A673 (cell line): ENCODE measurements around the gene RNF123.

Experiments used
- EZH2 ChIP-seq: fragments of 200-600 bp; sonication (generic); IDR thresholded peaks from 2 replicates; pipeline ENCODE4 v1.6.1; 2017; ENCODE audit warnings: borderline replicate concordance, low read depth, mild to moderate bottlenecking, mixed read lengths, antibody characterized with exemption, low read length; ENCODE audit not compliant: poor library complexity, severe bottlenecking
- TF ChIP-seq, protein P1 (sequence below): fragments of 300-800, 200-600 bp; sonication (generic); conservative IDR thresholded peaks from 2 replicates; pipeline ENCODE4 v1.5.1; 2017; ENCODE audit warnings: low read depth, mild to moderate bottlenecking, antibody characterized with exemption, low read length, moderate library complexity, mixed read lengths

DNA sequence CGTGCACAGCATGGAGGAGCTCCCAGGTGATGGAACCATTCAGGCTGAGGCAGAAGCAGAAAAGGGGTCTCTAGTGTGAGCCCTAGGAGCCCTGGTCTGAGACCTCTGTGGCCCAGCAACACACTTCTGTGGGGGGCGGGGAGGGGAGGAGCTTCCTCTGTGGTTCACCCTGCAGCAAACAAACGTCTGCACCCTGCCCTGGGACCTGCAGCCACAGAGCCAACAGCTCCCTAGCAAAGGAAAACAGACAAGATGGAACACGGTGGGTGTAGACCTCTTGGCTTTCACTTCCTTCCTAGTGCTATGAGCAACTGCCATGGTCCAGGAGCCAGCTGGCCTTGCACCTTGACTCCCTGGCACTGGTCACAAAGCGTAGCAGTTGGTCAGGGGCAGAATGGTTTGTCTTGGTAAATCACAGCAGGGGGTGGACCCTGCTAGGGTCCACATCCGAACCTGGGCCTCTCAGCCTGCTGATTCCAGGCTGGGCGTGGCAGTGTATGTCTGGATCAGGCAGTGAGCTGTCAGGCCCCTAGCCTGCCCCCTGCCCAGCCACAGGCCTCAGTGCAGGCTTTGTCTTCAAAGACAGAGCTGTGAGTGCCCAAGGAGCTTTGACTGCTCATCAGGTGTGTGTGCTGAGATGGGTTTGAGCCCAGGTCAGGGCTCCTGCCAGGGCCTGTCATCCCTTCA is 23.4 kb downstream of the RNF123 start:
- no peak for TF ChIP-seq EZH2
- TF ChIP-seq, protein P1, sequence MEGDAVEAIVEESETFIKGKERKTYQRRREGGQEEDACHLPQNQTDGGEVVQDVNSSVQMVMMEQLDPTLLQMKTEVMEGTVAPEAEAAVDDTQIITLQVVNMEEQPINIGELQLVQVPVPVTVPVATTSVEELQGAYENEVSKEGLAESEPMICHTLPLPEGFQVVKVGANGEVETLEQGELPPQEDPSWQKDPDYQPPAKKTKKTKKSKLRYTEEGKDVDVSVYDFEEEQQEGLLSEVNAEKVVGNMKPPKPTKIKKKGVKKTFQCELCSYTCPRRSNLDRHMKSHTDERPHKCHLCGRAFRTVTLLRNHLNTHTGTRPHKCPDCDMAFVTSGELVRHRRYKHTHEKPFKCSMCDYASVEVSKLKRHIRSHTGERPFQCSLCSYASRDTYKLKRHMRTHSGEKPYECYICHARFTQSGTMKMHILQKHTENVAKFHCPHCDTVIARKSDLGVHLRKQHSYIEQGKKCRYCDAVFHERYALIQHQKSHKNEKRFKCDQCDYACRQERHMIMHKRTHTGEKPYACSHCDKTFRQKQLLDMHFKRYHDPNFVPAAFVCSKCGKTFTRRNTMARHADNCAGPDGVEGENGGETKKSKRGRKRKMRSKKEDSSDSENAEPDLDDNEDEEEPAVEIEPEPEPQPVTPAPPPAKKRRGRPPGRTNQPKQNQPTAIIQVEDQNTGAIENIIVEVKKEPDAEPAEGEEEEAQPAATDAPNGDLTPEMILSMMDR, result no peak
